ENCODE results near the gene FCER1G.

Gene FCER1G

DNA sequence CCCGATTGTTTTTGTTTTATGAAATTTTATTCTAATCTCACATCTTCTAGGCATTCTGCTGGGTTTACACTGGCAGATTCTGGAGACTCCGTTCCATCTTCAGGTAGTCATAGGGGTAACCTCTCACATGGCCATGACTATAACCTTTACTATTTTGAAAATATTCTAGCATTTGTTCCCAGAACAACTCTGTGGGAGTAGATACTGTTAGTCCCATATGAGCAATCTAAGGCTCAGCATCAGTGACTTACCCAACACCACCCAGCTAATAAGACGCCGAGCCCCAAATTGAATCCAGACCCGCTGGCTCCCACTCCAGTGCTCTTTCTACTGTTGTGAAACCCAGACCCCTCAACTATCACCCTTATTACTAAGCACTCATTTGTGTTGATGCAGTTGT lies 26.1 kb upstream of the FCER1G start:
- DNase-seq = no peak

GRCh38 chr1:161190962-161191521 lies 24.1 kb upstream of the FCER1G start:
- DNase-seq = no peak

DNA sequence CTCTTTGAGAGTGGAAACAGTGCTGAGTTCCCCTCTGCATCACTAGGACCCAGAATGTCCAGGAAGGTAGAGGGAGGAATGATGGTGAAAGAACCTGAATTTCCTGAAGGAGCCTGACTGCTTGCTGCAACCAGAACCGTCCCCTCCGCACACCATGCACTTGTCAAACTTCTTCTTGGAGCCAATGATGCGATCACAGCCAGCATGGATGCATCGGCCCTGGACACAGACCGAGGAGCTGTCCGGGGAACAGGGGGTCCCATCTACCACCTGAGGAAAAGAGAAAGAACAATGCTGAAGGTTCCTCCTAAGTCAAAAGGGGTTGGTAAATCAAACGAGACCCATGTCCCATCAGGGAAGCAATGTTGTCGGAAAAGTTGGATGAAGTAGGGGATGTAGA lies 23.1 kb upstream of the FCER1G start:
- DNase-seq = no peak

DNA sequence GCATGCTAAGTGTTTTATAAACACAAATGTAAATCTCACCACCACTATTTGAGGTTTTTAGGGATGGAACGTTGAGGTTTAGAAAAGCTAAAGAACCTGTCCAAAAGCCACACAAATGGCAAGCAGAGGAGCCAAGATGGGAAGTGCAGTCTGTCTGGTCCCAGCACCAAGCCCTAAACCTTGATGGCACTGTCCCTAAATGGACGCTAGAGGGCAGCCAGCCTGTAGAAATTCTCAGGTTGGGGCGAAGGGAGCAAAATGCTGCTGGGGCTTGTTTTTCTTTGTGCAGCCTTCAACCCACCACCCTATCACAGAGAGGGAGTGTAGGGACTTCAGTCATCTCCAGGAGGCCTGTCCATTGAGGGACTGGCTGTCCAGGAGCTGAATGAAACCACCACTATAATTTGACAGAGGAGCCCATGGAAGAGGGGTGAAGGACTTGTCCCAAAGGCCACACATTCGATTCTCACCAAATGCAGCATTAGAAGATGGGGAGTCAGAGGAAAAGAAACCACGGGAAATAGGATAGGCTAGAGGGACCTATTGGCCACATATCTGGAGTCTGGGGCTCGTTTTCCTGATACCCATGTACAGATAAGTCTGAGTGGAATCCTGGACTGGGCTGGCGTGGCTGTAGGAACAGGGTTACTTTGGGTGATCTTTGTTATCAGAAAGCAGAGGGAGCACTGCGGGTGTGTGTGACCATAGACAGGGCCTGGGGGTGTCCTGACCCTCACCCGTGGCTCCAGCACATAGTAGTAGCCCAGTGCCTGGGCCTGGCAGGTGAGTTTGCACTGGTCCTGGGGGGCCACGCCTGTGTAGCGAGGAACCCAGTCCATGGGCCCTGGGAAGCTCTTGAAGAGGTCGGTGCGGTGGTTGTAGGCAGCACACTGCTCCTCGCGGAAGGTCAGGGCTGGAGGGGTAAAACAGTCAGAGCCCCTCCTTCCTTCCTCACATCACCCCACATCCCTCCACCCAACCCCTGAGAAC lies 22.3 kb upstream of the FCER1G start:
- DNase-seq = peak; percentile 57

DNA sequence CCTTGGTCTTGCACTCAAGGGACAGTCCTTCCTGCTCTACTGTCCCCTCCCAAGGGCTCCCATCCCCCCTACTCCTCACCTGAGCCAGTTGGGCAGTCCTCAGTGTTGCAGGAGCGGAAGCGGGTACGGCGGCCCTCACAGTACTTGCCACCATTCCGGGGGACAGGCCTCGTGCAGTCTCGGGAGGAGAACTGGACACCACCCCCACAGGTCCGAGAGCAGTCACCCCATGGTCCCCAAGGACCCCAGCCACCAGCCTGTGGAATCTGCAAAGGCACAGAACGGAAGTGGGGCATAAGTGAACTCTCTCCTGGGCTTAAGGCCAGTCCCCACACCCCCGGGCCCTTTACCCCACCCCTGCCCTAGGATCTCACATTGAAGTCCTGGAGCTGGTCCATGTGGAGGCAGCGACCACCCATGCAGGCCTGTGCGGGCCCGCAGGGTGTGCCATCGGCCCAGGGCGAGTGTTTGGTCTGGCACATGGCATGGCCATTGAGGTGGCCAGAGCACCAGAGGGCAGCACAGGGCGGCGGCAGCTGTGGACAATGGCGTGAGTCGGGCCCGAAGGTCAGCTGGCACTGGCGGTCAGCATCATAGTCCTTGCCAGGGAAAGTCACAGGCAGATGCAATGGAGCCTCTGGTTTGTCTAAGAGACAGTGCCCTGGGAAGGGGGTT lies 21.4 kb upstream of the FCER1G start:
- DNase-seq = no peak

- DNase-seq = no peak
Measured at GRCh38 chr1:161195171-161195570, 19.9 kb upstream of the FCER1G start.

GRCh38 chr1:161196111-161196510 lies 19.0 kb upstream of the FCER1G start:
- DNase-seq = no peak

- no peak for DNase-seq
Measured at GRCh38 chr1:161196521-161197451, 18.3 kb upstream of the FCER1G start.

GRCh38 chr1:161197560-161198193 lies 17.4 kb upstream of the FCER1G start:
- no peak for DNase-seq

DNA sequence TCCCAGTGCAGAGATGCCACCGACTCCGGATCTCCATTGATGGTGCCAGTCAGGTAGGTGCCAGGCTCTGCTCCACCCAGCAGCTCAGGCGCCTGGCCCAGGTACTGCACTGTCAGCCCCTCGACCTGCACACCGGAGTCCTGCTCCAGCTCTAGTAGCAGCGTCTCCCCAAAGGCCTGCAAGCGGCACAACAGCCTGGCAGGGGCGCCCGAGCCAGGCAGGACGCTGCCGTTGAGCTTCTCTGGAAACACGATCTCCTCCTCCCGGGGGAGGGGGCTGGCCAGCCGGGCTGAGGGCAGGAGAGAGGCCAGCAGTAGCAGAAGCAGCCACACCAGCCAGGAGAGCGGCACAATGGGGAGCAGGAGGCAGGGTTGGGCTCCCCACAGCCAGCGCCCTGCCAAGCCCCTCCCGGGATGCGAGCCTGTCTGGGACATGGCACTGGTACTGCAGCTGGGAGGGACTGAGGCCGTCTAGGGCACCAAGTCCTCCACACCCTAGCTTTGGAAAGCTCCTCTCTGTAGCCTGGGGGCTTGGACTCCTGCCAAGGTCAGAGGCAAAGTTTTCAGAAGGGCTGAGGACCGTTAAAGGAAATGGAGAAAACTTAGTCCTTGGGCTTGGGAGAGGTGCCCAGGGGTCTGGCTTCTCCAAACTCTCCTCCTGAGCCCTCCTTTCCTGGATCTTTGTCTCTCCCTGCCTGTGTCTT lies 16.8 kb upstream of the FCER1G start:
- DNase-seq = no peak

- DNase-seq = no peak
Measured at GRCh38 chr1:161198897-161199431, 16.1 kb upstream of the FCER1G start, which contains the start of gene ADAMTS4. TSS of gene ADAMTS4 (minus strand) at chr1:161199054. CDS start at chr1:161198627, 427 bp downstream.

GRCh38 chr1:161199506-161200139 lies 15.5 kb upstream of the FCER1G start:
- DNase-seq = no peak

DNA sequence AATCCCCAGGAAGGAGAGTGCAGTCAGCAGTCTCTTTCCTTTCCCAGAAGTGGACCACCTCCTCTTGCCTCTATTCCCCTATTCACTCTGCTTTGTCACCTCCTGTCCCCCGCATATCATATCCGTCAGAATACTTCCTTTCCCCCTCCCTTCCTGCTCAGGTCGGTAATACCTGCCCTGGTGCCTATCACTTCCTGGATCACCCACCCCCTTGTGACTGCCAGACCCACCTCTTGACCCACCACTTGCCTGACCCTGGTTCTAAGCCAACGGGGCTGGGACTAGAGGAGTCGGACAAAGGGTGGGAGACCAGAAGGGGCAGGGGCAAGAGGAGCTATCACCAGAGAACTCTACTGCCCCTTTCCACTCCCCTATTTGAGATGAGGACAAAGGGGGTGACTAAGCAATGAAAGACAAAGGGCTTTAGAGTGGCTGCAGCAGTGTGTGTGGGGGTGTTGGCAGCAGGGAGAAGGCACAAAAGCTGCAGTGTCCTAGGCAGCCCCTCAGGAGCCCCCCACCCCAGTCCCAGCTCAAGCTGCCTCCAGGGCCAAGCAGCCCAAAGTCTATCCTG lies 14.6 kb upstream of the FCER1G start:
- DNase-seq = no peak

DNA sequence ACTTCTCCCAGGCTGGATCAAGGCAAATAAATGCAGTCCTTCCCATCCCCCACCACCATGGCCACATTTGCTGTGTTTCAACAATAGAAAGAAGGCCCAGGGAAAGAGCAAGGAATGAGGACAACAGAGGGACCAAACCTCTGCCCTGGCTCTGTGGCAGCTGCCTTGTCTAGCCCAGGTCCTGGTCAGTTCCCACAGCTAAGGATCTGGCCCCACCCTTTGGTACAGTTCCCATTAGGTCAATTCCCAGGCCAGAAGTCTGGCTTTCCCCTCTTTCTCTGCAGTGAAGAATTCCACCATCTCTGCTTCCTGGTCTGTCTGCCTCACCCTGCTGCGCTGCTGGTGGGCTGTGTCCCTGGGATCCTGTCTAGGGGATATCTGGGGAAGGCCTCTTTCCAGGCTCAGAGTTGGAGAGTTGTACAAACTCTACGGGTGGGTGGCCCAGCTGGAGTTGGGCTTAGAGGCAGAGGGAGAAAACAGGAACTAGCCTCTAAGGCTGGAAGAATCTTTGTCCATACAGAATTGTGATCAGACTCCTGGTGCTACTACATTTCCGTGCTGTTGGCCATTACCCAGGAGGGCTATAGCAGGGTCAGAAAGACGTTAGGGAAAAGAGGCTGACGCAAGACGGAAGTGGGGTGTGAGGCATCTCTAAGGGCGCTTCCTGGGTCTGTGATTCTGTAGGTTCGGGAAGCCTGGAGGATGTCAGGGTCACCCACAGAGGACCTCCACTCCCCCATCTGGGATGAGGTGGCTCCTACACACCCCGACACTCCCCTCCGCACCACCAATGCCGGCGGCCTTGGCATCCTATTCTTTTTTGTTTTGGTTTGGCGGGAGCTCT lies 13.9 kb upstream of the FCER1G start:
- DNase-seq = no peak

DNA sequence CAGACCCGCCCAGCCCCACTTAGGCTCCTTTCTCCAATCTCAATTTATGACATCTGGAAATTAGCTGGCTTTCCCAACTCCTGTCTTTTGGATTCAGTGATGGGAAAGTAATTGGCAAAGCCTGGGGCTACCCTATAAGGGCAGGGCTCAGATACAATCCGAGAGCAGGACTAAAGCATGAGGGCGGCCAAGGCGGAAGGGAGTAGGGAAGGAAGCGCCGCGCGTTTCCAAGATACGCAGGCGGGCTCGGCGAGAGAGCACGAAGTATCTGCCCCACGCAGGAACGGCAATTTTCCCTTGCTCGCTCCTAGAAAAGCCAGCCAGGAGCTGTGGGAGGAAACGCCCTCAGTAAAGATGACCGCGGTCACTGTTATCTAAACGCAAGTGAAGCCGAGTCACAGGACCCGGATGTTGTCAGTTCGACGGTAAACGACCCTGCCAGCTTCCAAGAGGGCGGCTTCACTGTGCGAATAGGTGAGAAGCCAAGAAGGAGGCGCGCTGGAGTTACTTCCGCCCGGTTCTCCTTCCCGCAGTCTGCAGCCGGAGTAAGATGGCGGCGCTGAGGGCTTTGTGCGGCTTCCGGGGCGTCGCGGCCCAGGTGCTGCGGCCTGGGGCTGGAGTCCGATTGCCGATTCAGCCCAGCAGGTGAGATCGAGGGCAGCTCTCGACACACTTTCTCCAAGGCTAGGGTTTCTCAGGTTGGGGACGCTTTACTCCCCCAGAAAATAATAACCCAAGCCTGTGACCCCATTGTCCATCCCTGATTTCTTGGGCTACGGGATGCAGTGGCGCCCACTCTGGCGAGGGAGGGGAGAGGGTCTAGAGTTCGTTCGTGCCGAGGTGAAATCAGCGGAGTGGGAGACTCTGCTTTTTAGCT lies 13.0 kb upstream of the FCER1G start, which contains the start of gene NDUFS2:
NDUFS2 (plus strand) TSS at position 532 of the 877 bp plus-strand sequence; CDS start at position 551, 19 bp downstream.
- peak; percentile 91 for DNase-seq

GRCh38 chr1:161206411-161207140 lies 8.5 kb upstream of the FCER1G start:
- no peak for DNase-seq

DNA sequence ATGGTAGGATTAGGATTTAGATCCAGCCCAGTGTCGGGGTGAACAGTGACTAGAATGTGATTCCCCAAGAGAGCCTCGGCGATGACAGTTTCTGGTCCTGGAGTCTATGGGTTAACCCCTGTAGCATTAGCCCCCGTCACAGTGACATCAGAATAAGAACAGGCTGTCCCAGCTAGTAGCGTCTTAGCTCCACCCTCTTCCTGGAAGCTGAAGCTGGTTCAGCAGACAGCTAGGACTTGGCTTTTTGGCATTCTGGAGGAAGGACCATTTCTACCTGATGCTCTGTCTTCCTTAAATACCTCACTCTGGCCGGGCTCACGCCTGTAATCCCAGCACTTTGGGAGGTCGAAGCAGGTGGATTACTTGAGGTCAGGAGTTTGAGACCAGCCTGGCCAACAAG lies 7.9 kb upstream of the FCER1G start:
- DNase-seq = no peak

Data from activated T-cell treated with anti-CD3 and anti-CD28 coated beads for 4 hours (primary cell).